ENCODE results near the gene PDE9A.

The PDE9A gene

GRCh38 chr21:42646836-42647235, 6.6 kb upstream of the PDE9A start:
- TF ChIP-seq TAF1 (IDR thresholded peaks at IDR 0.05; ENCODE audit: low read depth) (no peak), RAD21 (IDR thresholded peaks at IDR 0.05; ENCODE audit: low read depth) (no peak)

- TF ChIP-seq CEBPB (IDR thresholded peaks at IDR 0.05) (no peak), RAD21 (IDR thresholded peaks at IDR 0.05; ENCODE audit: low read depth) (no peak), TCF12 (IDR thresholded peaks at IDR 0.05; ENCODE audit: low read depth) (no peak), NFIC (IDR thresholded peaks at IDR 0.05) (no peak), TAF1 (IDR thresholded peaks at IDR 0.05; ENCODE audit: low read depth) (no peak), ZBTB7A (IDR thresholded peaks at IDR 0.05; ENCODE audit: low read depth) (no peak), REST (IDR thresholded peaks at IDR 0.05; ENCODE audit: low read depth) (no peak), YY1 (IDR thresholded peaks at IDR 0.05; ENCODE audit: low read depth) (no peak), EP300 (IDR thresholded peaks at IDR 0.05; ENCODE audit: borderline replicate concordance) (no peak), FOXM1 (IDR thresholded peaks at IDR 0.05; ENCODE audit: borderline replicate concordance, low read depth) (no peak), EGR1 (IDR thresholded peaks at IDR 0.05) (no peak), TEAD4 (IDR thresholded peaks at IDR 0.05) (no peak)
Observed at GRCh38 chr21:42648606-42649005, 4.8 kb upstream of the PDE9A start.

GRCh38 chr21:42649122-42650032, 4.0 kb upstream of the PDE9A start:
- TF ChIP-seq FOXM1 (IDR thresholded peaks at IDR 0.05; ENCODE audit: borderline replicate concordance, low read depth) (no peak), CREB1 (IDR thresholded peaks at IDR 0.05; ENCODE audit: low read depth) (no peak), REST (IDR thresholded peaks at IDR 0.05; ENCODE audit: low read depth) (no peak), TAF1 (IDR thresholded peaks at IDR 0.05; ENCODE audit: low read depth) (no peak), ZBTB7A (IDR thresholded peaks at IDR 0.05; ENCODE audit: low read depth) (no peak), NFIC (IDR thresholded peaks at IDR 0.05) (no peak), EGR1 (IDR thresholded peaks at IDR 0.05) (no peak), TEAD4 (IDR thresholded peaks at IDR 0.05) (no peak), EP300 (IDR thresholded peaks at IDR 0.05; ENCODE audit: borderline replicate concordance) (no peak), TCF12 (IDR thresholded peaks at IDR 0.05; ENCODE audit: low read depth) (no peak), RAD21 (IDR thresholded peaks at IDR 0.05; ENCODE audit: low read depth) (no peak), USF1 (IDR thresholded peaks at IDR 0.05) (no peak)

GRCh38 chr21:42650033-42650370, 3.4 kb upstream of the PDE9A start:
- TF ChIP-seq EGR1 (IDR thresholded peaks at IDR 0.05) (no peak), MAX (IDR thresholded peaks at IDR 0.05) (no peak), CREB1 (IDR thresholded peaks at IDR 0.05; ENCODE audit: low read depth) (no peak), ZBTB7A (IDR thresholded peaks at IDR 0.05; ENCODE audit: low read depth) (no peak), CEBPB (IDR thresholded peaks at IDR 0.05) (no peak), TAF1 (IDR thresholded peaks at IDR 0.05; ENCODE audit: low read depth) (no peak), FOXM1 (IDR thresholded peaks at IDR 0.05; ENCODE audit: borderline replicate concordance, low read depth) (no peak), YY1 (IDR thresholded peaks at IDR 0.05; ENCODE audit: low read depth) (no peak), NFIC (IDR thresholded peaks at IDR 0.05) (no peak), TEAD4 (IDR thresholded peaks at IDR 0.05) (no peak), EP300 (IDR thresholded peaks at IDR 0.05; ENCODE audit: borderline replicate concordance) (no peak), USF1 (IDR thresholded peaks at IDR 0.05) (no peak), RAD21 (IDR thresholded peaks at IDR 0.05; ENCODE audit: low read depth) (no peak), REST (IDR thresholded peaks at IDR 0.05; ENCODE audit: low read depth) (no peak), TCF12 (IDR thresholded peaks at IDR 0.05; ENCODE audit: low read depth) (no peak)

Measured in Ishikawa (cell line).